Measurements from ENCODE around the gene NOP9. TPM values are rescaled to one million over a fixed set of nuclear protein-coding genes. Genes with fewer than 3 reads are reported as not detected.

NOP9 gene
- total RNA-seq, 4 donors from 2014 or later: 18.8 to 20.9 (median 19.3) TPM

GRCh38 chr14:24317141-24317928 is 17.7 kb downstream of the NOP9 start:
- H3K27ac ChIP-seq: no peak overlapping the region
- 85 to 100% methylated on average over 1 to 3 of the region's 3 CpGs for WGBS, 2 donors (ENCODE audit: low coverage in 1 of 2)
- no peak for TF ChIP-seq POLR2AphosphoS5 (IDR thresholded peaks at IDR 0.05)
- no peak overlapping the region for H3K4me3 ChIP-seq
- in situ Hi-C loops (cut with MboI; ENCODE audit: low pct_ligation_motif_present in 1 of 4, low pct_unique_long_range_greater_than_20kb in 1 of 4, low sequenced_read_pairs in 3 of 4) (no loop called here), intact Hi-C loops (cut with DNase I; ENCODE audit: low total_unique reads) (no loop called here)
- no peaks in the 10 kb centered on the region for H3K36me3 ChIP-seq
- no peak for DNase-seq
- no peaks in the 10 kb centered on the region for H3K9me3 ChIP-seq
- H3K4me1 ChIP-seq: peaks cover 0 to 31% (median 9%) of the 10 kb centered on the region in 4 donors
- H3K27me3 ChIP-seq: peaks cover 17% of the 10 kb centered on the region

- DNase-seq: no peak
- H3K4me3 ChIP-seq: no peak overlapping the region
- H3K9me3 ChIP-seq: no peaks in the 10 kb centered on the region
- peaks cover 0 to 3% (median 1%) of the 10 kb centered on the region in 4 donors for H3K4me1 ChIP-seq
- peaks cover 17% of the 10 kb centered on the region for H3K27me3 ChIP-seq
- in situ Hi-C loops (cut with MboI; ENCODE audit: low pct_ligation_motif_present in 1 of 4, low pct_unique_long_range_greater_than_20kb in 1 of 4, low sequenced_read_pairs in 3 of 4): no loop called here
- no peaks in the 10 kb centered on the region for H3K36me3 ChIP-seq
- intact Hi-C loops (cut with DNase I; ENCODE audit: low total_unique reads): no loop called here
- no peak overlapping the region for H3K27ac ChIP-seq
- TF ChIP-seq EP300 (IDR thresholded peaks at IDR 0.05; ENCODE audit: low read depth): no peak
- no peak for TF ChIP-seq POLR2A (IDR thresholded peaks at IDR 0.05)
- no peak for TF ChIP-seq POLR2AphosphoS5 (IDR thresholded peaks at IDR 0.05)
- TF ChIP-seq CTCF (IDR thresholded peaks at IDR 0.05): no peak
- WGBS, 2 donors (ENCODE audit: low coverage in 1 of 2): 79 to 88% methylated on average over 11 to 14 of the region's 14 CpGs
Observed at GRCh38 chr14:24321212-24321975, 21.7 kb downstream of the NOP9 start.

GRCh38 chr14:24322672-24323071 is 23.0 kb downstream of the NOP9 start:
- Histone ChIP-seq H3K27me3 (peaks cover 10% of the 10 kb centered on the region), H3K36me3 (no peaks in the 10 kb centered on the region), H3K4me1 (peaks cover 0 to 6% (median 0%) of the 10 kb centered on the region in 4 donors), H3K27ac (no peak overlapping the region), H3K4me3 (no peak overlapping the region), H3K9me3 (no peaks in the 10 kb centered on the region)
- no peak for TF ChIP-seq CTCF (IDR thresholded peaks at IDR 0.05)
- TF ChIP-seq EP300 (IDR thresholded peaks at IDR 0.05; ENCODE audit: low read depth): no peak
- TF ChIP-seq POLR2AphosphoS5 (IDR thresholded peaks at IDR 0.05): no peak
- no peak for TF ChIP-seq POLR2A (IDR thresholded peaks at IDR 0.05)
- no peak for DNase-seq
- 68% methylated on average over 10 of the region's 10 CpGs; no CpG with 5 or more reads in 1 of the 2 donors for WGBS, 2 donors (ENCODE audit: low coverage in 1 of 2)
- in situ Hi-C loops (cut with MboI; ENCODE audit: low pct_ligation_motif_present in 1 of 4, low pct_unique_long_range_greater_than_20kb in 1 of 4, low sequenced_read_pairs in 3 of 4): no loop called here
- intact Hi-C loops (cut with DNase I; ENCODE audit: low total_unique reads): no loop called here

GRCh38 chr14:24323341-24323740 is 23.7 kb downstream of the NOP9 start:
- H3K27ac ChIP-seq: no peak overlapping the region
- 63% methylated on average over 3 of the region's 3 CpGs; no CpG with 5 or more reads in 1 of the 2 donors for WGBS, 2 donors (ENCODE audit: low coverage in 1 of 2)
- DNase-seq: no peak
- H3K27me3 ChIP-seq: peaks cover 8% of the 10 kb centered on the region
- in situ Hi-C loops (cut with MboI; ENCODE audit: low pct_ligation_motif_present in 1 of 4, low pct_unique_long_range_greater_than_20kb in 1 of 4, low sequenced_read_pairs in 3 of 4): no loop called here
- H3K4me1 ChIP-seq: peaks cover 0 to 6% (median 0%) of the 10 kb centered on the region in 4 donors
- H3K9me3 ChIP-seq: no peaks in the 10 kb centered on the region
- no peak overlapping the region for H3K4me3 ChIP-seq
- intact Hi-C loops (cut with DNase I; ENCODE audit: low total_unique reads): no loop called here
- TF ChIP-seq POLR2AphosphoS5 (IDR thresholded peaks at IDR 0.05): no peak
- no peak for TF ChIP-seq POLR2A (IDR thresholded peaks at IDR 0.05)
- TF ChIP-seq CTCF (IDR thresholded peaks at IDR 0.05): no peak
- TF ChIP-seq EP300 (IDR thresholded peaks at IDR 0.05; ENCODE audit: low read depth): no peak
- no peaks in the 10 kb centered on the region for H3K36me3 ChIP-seq

All from transverse colon (tissue), 4 donors.